B cell (primary cell): ENCODE measurements around the gene NAT14. TPM values are rescaled to one million over a fixed set of nuclear protein-coding genes. Genes with fewer than 3 reads are reported as not detected.

Experiments used
- ATAC-seq: fragments of 200-7000 bp; cut with Tn5 transposase; one replicate; pipeline ENCODE4 v1.10.0; 2021; ENCODE audit warnings: low read depth, mild to moderate bottlenecking, moderate number of reproducible peaks, moderate library complexity
- CTCF ChIA-PET: fragments of 350-600 bp; sonication (Branson Sonifier 250); formaldehyde crosslinking; loops from one replicate; lab custom pipeline; 2021; ENCODE audit warnings: antibody characterized with exemption, inconsistent platforms; lab: Charles Lee
- POLR2A ChIA-PET: fragments of 350-600 bp; sonication (Branson Sonifier 250); formaldehyde crosslinking; loops from one replicate; lab custom pipeline; 2021; ENCODE audit warnings: antibody characterized with exemption; lab: Charles Lee
- DNase-seq: peaks from one replicate; pipeline ENCODE4 v3.0.0; 2013
- H2AFZ ChIP-seq: 2 replicates; pipeline ENCODE4 v1.6.1; 2012; ENCODE audit warnings: mild to moderate bottlenecking, low read depth, low read length; ENCODE audit not compliant: insufficient read depth, poor library complexity, severe bottlenecking
- H3K27ac ChIP-seq, 2 donors: 1 replicate in 1 of 2; 2 replicates in 1 of 2; pipeline ENCODE4 v1.5.1; 2012 to 2013; ENCODE audit warnings: low read length in 2 of 2, mild to moderate bottlenecking in 2 of 2, moderate library complexity in 1 of 2
- H3K27me3 ChIP-seq, 4 experiments: fragments of 200-600 bp in 1 of 4; sonication (generic) in 1 of 4; replicated peaks in 1 of 4; 1 replicate in 2 of 4; 2 replicates in 2 of 4; pipeline versions ENCODE4 v1.6.1 to v1.7.0; 2013 to 2016; ENCODE audit warnings: low read length in 3 of 4, mild to moderate bottlenecking in 2 of 4, mixed read lengths in 1 of 4, moderate library complexity in 1 of 4; ENCODE audit not compliant: insufficient read depth in 4 of 4, control insufficient read depth in 3 of 4; ENCODE audit errors: control extremely low read depth in 1 of 4
- H3K36me3 ChIP-seq, 2 experiments: replicated peaks in 1 of 2; 1 replicate in 1 of 2; 2 replicates in 1 of 2; pipeline versions ENCODE4 v1.6.1 to v1.7.1; 2013; ENCODE audit warnings: low read length in 1 of 2; ENCODE audit not compliant: insufficient read depth in 2 of 2, control insufficient read depth in 1 of 2; ENCODE audit errors: control extremely low read depth in 1 of 2, extremely low read depth in 1 of 2
- H3K4me1 ChIP-seq, 2 donors: fragments of 200-600 bp in 1 of 2; sonication (generic) in 1 of 2; 1 replicate in 1 of 2; 2 replicates in 1 of 2; pipeline versions ENCODE4 v1.5.1 to v1.6.1; 2013 to 2017; ENCODE audit warnings: low read length in 2 of 2; ENCODE audit not compliant: control insufficient read depth in 2 of 2, insufficient read depth in 2 of 2
- H3K4me2 ChIP-seq: replicated peaks from 2 replicates; pipeline ENCODE3; 2012; ENCODE audit warnings: mild to moderate bottlenecking, low read depth, low read length; ENCODE audit not compliant: poor library complexity, severe bottlenecking
- H3K4me3 ChIP-seq, 5 experiments: fragments of 200-600 bp in 1 of 5; sonication (generic) in 1 of 5; 1 replicate in 3 of 5; 2 replicates in 2 of 5; pipeline versions ENCODE4 v1.5.1 to v1.7.0; 2011 to 2016; ENCODE audit warnings: low read length in 4 of 5, mild to moderate bottlenecking in 4 of 5, low read depth in 2 of 5, control low read depth in 1 of 5, moderate library complexity in 1 of 5; ENCODE audit not compliant: insufficient read depth in 1 of 5; ENCODE audit errors: control extremely low read depth in 1 of 5, extremely low read depth in 1 of 5
- H3K79me2 ChIP-seq: fragments of 200-600 bp; sonication (generic); one replicate; pipeline ENCODE4 v1.6.0; 2016; ENCODE audit warnings: low read length; ENCODE audit not compliant: control insufficient read depth, insufficient read depth
- H3K9ac ChIP-seq: fragments of 200-600 bp; sonication (generic); 2 replicates; pipeline ENCODE4 v1.6.1; 2017; ENCODE audit warnings: mild to moderate bottlenecking, low read length, moderate library complexity
- H3K9me3 ChIP-seq, 3 donors: one replicate each; pipeline versions ENCODE4 v1.6.1 to v1.7.1; 2013; ENCODE audit warnings: low read length in 2 of 3; ENCODE audit not compliant: control insufficient read depth in 2 of 3, insufficient read depth in 1 of 3; ENCODE audit errors: control extremely low read depth in 1 of 3
- H4K20me1 ChIP-seq: 2 replicates; pipeline ENCODE4 v1.6.0; 2012; ENCODE audit warnings: mild to moderate bottlenecking, low read length; ENCODE audit not compliant: insufficient read depth, control insufficient read depth, poor library complexity, severe bottlenecking
- H3K27ac Mint-ChIP-seq: one replicate; pipeline ENCODE4 v1.8.0; 2021; ENCODE audit warnings: mixed read lengths
- H3K27me3 Mint-ChIP-seq: one replicate; pipeline ENCODE4 v1.8.0; 2021; ENCODE audit warnings: mixed read lengths
- H3K4me1 Mint-ChIP-seq: one replicate; pipeline ENCODE4 v1.8.0; 2021; ENCODE audit warnings: mixed read lengths
- H3K4me3 Mint-ChIP-seq: one replicate; pipeline ENCODE4 v1.8.0; 2021; ENCODE audit warnings: mixed read lengths
- H3K9me3 Mint-ChIP-seq: one replicate; pipeline ENCODE4 v1.8.0; 2022; ENCODE audit warnings: mixed read lengths; ENCODE audit not compliant: insufficient read depth
- EZH2 ChIP-seq: IDR thresholded peaks from 2 replicates; pipeline ENCODE4 v1.6.1; 2012; ENCODE audit warnings: borderline replicate concordance, low read depth, mild to moderate bottlenecking, moderate library complexity, low read length; ENCODE audit not compliant: insufficient read depth, poor library complexity, severe bottlenecking
- WGBS: methylation state at CpG from one replicate; pipeline ENCODE4 v1.1.5; 2013; ENCODE audit warnings: missing lambda C conversion rate; ENCODE audit not compliant: insufficient coverage; 5-methylcytosine and 5-hydroxymethylcytosine counted together
- intact Hi-C: fragments of 100-400 bp; cut with micrococcal nuclease; formaldehyde crosslinking; loops from one replicate; pipeline ENCODE4 v1.10.0; 2022
- polyA plus RNA-seq: library from polyadenylated mRNA; depleted of rRNA; stranded (reverse); fragments of >200 nt; gene quantifications from 2 replicates; pipeline ENCODE4 v1.2.3, GENCODE V29; 2012
- total RNA-seq, 2 donors: library from RNA; stranded (reverse); fragments of 120-200 nt in 1 of 2; gene quantifications; 1 replicate in 1 of 2; 2 replicates in 1 of 2; pipeline versions ENCODE4 v1.2.3 to v1.2.4, GENCODE V29; 2013 to 2022
- TF ChIP-seq, protein P1 (sequence below): fragments of 200-600 bp; IDR thresholded peaks from one replicate; pipeline ENCODE4 v1.8.0; 2022; ENCODE audit warnings: antibody characterized with exemption, mild to moderate bottlenecking

Gene NAT14
- total and polyA plus RNA-seq, 2 donors (not counting 1 experiment from before 2014, with no cell fraction given), result 10.7 to 15.1 TPM

DNA sequence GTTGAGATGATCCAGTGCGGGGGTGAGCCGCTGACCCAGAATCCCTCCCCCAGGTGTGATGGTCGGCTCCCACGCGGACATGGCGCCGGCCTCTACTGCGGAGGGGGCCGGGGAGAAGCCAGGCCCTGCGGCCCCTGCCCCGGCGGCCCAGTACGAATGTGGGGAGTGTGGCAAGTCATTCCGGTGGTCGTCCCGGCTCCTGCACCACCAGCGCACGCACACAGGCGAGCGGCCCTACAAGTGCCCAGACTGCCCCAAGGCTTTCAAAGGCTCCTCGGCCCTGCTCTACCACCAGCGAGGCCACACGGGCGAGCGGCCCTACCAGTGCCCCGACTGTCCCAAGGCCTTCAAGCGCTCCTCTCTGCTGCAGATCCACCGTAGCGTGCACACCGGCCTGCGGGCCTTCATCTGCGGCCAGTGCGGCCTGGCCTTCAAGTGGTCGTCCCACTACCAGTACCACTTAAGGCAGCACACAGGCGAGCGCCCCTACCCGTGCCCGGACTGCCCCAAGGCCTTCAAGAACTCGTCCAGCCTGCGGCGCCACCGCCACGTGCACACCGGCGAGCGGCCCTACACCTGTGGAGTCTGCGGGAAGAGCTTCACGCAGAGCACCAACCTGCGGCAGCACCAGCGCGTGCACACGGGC is 3.7 kb upstream of the NAT14 start:
- H3K4me1 ChIP-seq, result peaks cover 20 to 36% of the 10 kb centered on the region in 2 donors
- Mint-ChIP-seq H3K9me3 (no peaks in the 10 kb centered on the region), H3K4me1 (peaks cover 39% of the 10 kb centered on the region), H3K27me3 (no peaks in the 10 kb centered on the region), H3K27ac (no peak overlapping the region), H3K4me3 (no peak overlapping the region)
- no peak for DNase-seq
- no peak for ATAC-seq
- H3K27me3 ChIP-seq, result no peaks in the 10 kb centered on the region
- CTCF ChIA-PET, result no interaction called here
- no peak overlapping the region for H3K4me2 ChIP-seq
- no peak overlapping the region for H3K4me3 ChIP-seq
- H3K9me3 ChIP-seq, result no peaks in the 10 kb centered on the region
- peaks cover 40% of the 10 kb centered on the region for H4K20me1 ChIP-seq
- intact Hi-C loops, result no loop called here
- 98% methylated on average over 48 of the region's 52 CpGs for WGBS
- H3K9ac ChIP-seq, result no peak overlapping the region
- peaks cover 0 to 2% of the 10 kb centered on the region in 2 experiments for H3K36me3 ChIP-seq
- H3K27ac ChIP-seq, result no peak overlapping the region
- H2AFZ ChIP-seq, result no peak overlapping the region
- POLR2A ChIA-PET, result no interaction called here
- TF ChIP-seq EZH2, result no peak
- TF ChIP-seq, protein P1, sequence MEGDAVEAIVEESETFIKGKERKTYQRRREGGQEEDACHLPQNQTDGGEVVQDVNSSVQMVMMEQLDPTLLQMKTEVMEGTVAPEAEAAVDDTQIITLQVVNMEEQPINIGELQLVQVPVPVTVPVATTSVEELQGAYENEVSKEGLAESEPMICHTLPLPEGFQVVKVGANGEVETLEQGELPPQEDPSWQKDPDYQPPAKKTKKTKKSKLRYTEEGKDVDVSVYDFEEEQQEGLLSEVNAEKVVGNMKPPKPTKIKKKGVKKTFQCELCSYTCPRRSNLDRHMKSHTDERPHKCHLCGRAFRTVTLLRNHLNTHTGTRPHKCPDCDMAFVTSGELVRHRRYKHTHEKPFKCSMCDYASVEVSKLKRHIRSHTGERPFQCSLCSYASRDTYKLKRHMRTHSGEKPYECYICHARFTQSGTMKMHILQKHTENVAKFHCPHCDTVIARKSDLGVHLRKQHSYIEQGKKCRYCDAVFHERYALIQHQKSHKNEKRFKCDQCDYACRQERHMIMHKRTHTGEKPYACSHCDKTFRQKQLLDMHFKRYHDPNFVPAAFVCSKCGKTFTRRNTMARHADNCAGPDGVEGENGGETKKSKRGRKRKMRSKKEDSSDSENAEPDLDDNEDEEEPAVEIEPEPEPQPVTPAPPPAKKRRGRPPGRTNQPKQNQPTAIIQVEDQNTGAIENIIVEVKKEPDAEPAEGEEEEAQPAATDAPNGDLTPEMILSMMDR, result no peak
- peaks cover 34% of the 10 kb centered on the region for H3K79me2 ChIP-seq

DNA sequence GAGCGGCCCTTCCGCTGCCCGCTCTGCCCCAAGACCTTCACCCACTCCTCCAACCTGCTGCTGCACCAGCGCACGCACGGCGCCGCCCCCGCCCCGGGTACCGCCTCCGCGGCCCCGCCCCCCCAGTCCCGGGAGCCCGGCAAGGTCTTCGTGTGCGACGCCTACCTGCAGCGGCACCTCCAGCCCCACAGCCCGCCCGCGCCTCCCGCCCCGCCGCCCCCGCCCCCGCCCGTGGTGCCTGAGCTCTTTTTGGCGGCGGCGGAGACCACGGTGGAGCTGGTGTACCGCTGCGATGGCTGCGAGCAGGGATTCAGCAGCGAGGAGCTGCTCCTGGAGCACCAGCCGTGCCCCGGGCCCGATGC is 3.2 kb upstream of the NAT14 start:
- intact Hi-C loops, result no loop called here
- peaks cover 40% of the 10 kb centered on the region for H4K20me1 ChIP-seq
- WGBS, result 96% methylated on average over 21 of the region's 40 CpGs
- Mint-ChIP-seq H3K27ac (no peak overlapping the region), H3K9me3 (no peaks in the 10 kb centered on the region), H3K4me1 (peaks cover 38% of the 10 kb centered on the region), H3K27me3 (no peaks in the 10 kb centered on the region), H3K4me3 (no peak overlapping the region)
- H3K9ac ChIP-seq, result no peak overlapping the region
- no peak overlapping the region for H2AFZ ChIP-seq
- DNase-seq (no peak), ATAC-seq (no peak)
- no peak overlapping the region for H3K4me2 ChIP-seq
- POLR2A ChIA-PET, result no interaction called here
- peaks cover 20 to 36% of the 10 kb centered on the region in 2 donors for H3K4me1 ChIP-seq
- TF ChIP-seq, protein P1, result no peak
- no peak for TF ChIP-seq EZH2
- H3K27ac ChIP-seq, result no peak overlapping the region
- H3K9me3 ChIP-seq, result no peaks in the 10 kb centered on the region
- H3K79me2 ChIP-seq, result peaks cover 34% of the 10 kb centered on the region
- H3K27me3 ChIP-seq, result no peaks in the 10 kb centered on the region
- peaks cover 0 to 2% of the 10 kb centered on the region in 2 experiments for H3K36me3 ChIP-seq
- H3K4me3 ChIP-seq, result no peak overlapping the region
- CTCF ChIA-PET, result no interaction called here
